ENCODE measurements around the gene KCNAB2. TPM values are rescaled to one million over a fixed set of nuclear protein-coding genes. Genes with fewer than 3 reads are reported as not detected.

The KCNAB2 gene
- total RNA-seq, 1 donor from 2014 or later, result 17.9 TPM

DNA sequence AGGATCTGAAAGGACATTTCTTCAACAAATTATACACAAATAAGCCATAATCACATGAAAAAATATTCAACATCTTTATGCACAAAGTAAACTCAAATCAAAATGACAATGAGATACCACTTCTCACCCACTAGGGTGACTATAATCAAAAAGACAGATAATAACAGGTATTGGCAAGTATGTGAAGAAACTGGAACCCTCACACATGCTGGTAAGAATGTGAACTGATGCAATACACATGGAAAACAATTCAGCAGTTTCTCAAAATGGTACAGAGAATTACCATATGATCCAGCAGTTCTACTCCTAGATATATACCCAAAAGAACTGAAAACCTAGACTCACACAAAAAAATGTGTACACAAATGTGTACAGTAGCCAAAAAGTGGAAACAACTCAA lies 71.9 kb downstream of the KCNAB2 start:
- TF ChIP-seq, protein P1, sequence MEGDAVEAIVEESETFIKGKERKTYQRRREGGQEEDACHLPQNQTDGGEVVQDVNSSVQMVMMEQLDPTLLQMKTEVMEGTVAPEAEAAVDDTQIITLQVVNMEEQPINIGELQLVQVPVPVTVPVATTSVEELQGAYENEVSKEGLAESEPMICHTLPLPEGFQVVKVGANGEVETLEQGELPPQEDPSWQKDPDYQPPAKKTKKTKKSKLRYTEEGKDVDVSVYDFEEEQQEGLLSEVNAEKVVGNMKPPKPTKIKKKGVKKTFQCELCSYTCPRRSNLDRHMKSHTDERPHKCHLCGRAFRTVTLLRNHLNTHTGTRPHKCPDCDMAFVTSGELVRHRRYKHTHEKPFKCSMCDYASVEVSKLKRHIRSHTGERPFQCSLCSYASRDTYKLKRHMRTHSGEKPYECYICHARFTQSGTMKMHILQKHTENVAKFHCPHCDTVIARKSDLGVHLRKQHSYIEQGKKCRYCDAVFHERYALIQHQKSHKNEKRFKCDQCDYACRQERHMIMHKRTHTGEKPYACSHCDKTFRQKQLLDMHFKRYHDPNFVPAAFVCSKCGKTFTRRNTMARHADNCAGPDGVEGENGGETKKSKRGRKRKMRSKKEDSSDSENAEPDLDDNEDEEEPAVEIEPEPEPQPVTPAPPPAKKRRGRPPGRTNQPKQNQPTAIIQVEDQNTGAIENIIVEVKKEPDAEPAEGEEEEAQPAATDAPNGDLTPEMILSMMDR (IDR thresholded peaks at IDR 0.05), result no peak
- Histone ChIP-seq H3K9me3 (no peaks in the 10 kb centered on the region), H3K36me3 (no peaks in the 10 kb centered on the region), H3K4me3 (no peak overlapping the region), H3K4me1 (no peaks in the 10 kb centered on the region), H3K27ac (no peak overlapping the region), H3K27me3 (no peaks in the 10 kb centered on the region)
- intact Hi-C loops (cut with DNase I), result no loop called here
- DNase-seq (ENCODE audit: low spot score in 2 of 2), result no peak

DNA sequence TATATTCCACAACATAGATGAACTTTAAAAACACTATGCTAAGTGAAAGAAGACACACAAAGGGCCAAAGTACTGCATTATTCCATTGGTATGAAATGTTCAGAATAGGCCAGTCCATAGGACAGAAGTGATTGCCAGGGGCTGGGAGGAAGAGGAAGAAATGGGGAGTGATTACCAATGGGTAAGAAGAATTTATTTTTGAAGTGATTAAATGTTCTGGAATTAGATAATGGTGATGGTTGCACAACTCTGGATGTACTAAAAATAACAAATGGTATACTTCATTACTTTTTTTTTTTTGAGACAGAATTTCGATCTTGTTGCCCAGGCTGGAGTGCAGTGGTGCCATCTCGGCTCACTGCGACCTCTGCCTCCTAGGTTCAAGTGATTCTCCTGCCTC lies 72.7 kb downstream of the KCNAB2 start:
- Histone ChIP-seq H3K27ac (no peak overlapping the region), H3K9me3 (no peaks in the 10 kb centered on the region), H3K4me1 (no peaks in the 10 kb centered on the region), H3K27me3 (no peaks in the 10 kb centered on the region), H3K36me3 (no peaks in the 10 kb centered on the region), H3K4me3 (no peak overlapping the region)
- no peak for DNase-seq (ENCODE audit: low spot score in 2 of 2)
- intact Hi-C loops (cut with DNase I), result no loop called here
- TF ChIP-seq, protein P1 (IDR thresholded peaks at IDR 0.05), result no peak

- H3K9me3 ChIP-seq, result no peaks in the 10 kb centered on the region
- TF ChIP-seq, protein P1 (IDR thresholded peaks at IDR 0.05), result no peak
- DNase-seq (ENCODE audit: low spot score in 2 of 2), result no peak
- H3K4me1 ChIP-seq, result no peaks in the 10 kb centered on the region
- H3K27me3 ChIP-seq, result no peaks in the 10 kb centered on the region
- H3K27ac ChIP-seq, result no peak overlapping the region
- H3K4me3 ChIP-seq, result no peak overlapping the region
- no peaks in the 10 kb centered on the region for H3K36me3 ChIP-seq
- intact Hi-C loops (cut with DNase I), result no loop called here
Observed at GRCh38 chr1:6121021-6121421, 75.3 kb downstream of the KCNAB2 start.

DNA sequence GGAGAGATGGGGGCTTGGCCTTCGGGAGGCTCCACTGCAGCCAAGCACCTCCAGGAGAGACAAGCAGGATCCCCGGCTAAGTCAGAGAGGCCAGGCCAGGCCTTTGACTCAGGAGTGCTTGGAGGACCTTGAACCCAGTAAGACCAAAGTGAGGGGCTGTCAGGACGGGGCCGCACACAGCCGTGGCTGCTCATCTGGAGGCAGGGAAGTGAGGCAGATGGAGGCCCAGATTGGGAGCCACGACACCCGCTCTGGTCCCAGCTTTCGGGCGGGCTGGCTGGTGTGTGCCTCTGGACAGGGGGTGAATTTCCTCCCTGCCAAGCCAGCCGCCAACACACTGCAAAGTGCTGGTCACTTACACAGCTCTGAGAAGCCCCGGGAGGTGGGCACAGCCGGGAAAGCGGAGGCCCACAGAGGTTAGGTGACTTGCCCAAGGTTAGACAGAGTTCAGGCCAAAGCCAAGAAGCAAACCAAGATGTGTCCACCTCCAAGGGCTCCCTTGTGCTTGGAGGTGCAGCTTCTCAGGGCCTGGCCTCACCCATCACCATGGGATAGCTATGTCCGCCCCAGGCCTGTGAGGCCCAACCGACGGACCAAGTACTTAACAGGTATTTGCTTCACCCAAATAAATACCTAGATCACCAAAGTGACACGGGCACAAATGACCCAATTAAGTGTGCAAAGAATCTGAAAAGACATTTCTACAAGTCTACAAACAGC lies 76.1 kb downstream of the KCNAB2 start:
- TF ChIP-seq, protein P1 (IDR thresholded peaks at IDR 0.05), result no peak
- H3K4me1 ChIP-seq, result no peaks in the 10 kb centered on the region
- no peak overlapping the region for H3K4me3 ChIP-seq
- no peaks in the 10 kb centered on the region for H3K27me3 ChIP-seq
- H3K27ac ChIP-seq, result no peak overlapping the region
- H3K9me3 ChIP-seq, result no peaks in the 10 kb centered on the region
- no peaks in the 10 kb centered on the region for H3K36me3 ChIP-seq
- DNase-seq (ENCODE audit: low spot score in 2 of 2), result no peak
- intact Hi-C loops (cut with DNase I), result no loop called here

DNA sequence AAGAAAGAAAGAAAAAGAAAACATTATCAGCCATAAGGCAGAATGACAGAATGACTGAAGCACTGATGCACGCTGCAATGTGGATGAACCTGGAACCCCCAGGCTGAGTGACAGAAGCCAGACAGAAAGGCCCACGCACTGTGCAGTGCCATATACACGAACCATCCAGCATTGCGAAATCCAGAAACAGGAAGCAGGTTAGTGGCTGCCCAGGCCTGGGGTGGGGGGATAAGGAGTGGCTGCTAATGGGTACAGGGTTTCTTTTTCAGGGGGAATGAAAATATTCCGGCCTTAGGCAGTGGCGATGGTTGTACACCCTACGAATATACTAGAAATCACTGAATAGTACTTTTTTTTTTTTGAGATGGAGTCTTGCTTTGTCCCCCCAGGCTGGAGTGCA lies 77.4 kb downstream of the KCNAB2 start:
- H3K27ac ChIP-seq, result no peak overlapping the region
- DNase-seq (ENCODE audit: low spot score in 2 of 2), result no peak

More for the DNA sequence above, 77.4 kb downstream of the KCNAB2 start:
- H3K4me3 ChIP-seq, result no peak overlapping the region
- intact Hi-C loops (cut with DNase I), result no loop called here
- no peaks in the 10 kb centered on the region for H3K9me3 ChIP-seq
- TF ChIP-seq, protein P1 (IDR thresholded peaks at IDR 0.05), result no peak
- no peaks in the 10 kb centered on the region for H3K36me3 ChIP-seq
- no peaks in the 10 kb centered on the region for H3K4me1 ChIP-seq
- H3K27me3 ChIP-seq, result no peaks in the 10 kb centered on the region
